Measurements from ENCODE around the gene TRAF4.

GRCh38 chr17:28734712-28735241 is 9.0 kb upstream of the TRAF4 start:
- TF ChIP-seq REST (IDR thresholded peaks at IDR 0.05; ENCODE audit: insufficient read depth in 1 of 2, low read depth in 2 of 2, low read length in 2 of 2) (no peak), POLR2AphosphoS5 (IDR thresholded peaks at IDR 0.05; ENCODE audit: low read depth, low read length) (no peak)

Data from PFSK-1 (cell line).